Immature natural killer cell (primary cell): ENCODE results near the gene B3GNT3. TPM values are rescaled to one million over a fixed set of nuclear protein-coding genes. Genes with fewer than 3 reads are reported as not detected.

Source experiments
- DNase-seq, 3 donors: peaks; one replicate each; pipeline ENCODE4 v3.0.0; 2022; ENCODE audit warnings: mixed read lengths in 1 of 3
- H3K27ac Mint-ChIP-seq, 6 donors: one replicate each; pipeline ENCODE4 v1.8.0; 2020; ENCODE audit warnings: mixed read lengths in 6 of 6, mild to moderate bottlenecking in 5 of 6, inconsistent platforms in 4 of 6, moderate library complexity in 3 of 6
- H3K27me3 Mint-ChIP-seq, 3 donors: one replicate each; pipeline ENCODE4 v1.8.0; 2020 to 2021; ENCODE audit warnings: low read depth in 3 of 3, mild to moderate bottlenecking in 3 of 3, mixed read lengths in 3 of 3, moderate library complexity in 3 of 3, inconsistent platforms in 1 of 3
- H3K36me3 Mint-ChIP-seq, 3 donors: one replicate each; pipeline ENCODE4 v1.8.0; 2020; ENCODE audit warnings: mixed read lengths in 3 of 3, inconsistent platforms in 2 of 3, mild to moderate bottlenecking in 2 of 3
- H3K4me1 Mint-ChIP-seq, 2 donors: one replicate each; pipeline ENCODE4 v1.8.0; 2020; ENCODE audit warnings: inconsistent platforms in 2 of 2, mild to moderate bottlenecking in 2 of 2, mixed read lengths in 2 of 2, moderate library complexity in 1 of 2
- H3K4me3 Mint-ChIP-seq, 5 donors: one replicate each; pipeline ENCODE4 v1.8.0; 2020; ENCODE audit warnings: mild to moderate bottlenecking in 5 of 5, mixed read lengths in 5 of 5, inconsistent platforms in 3 of 5, moderate library complexity in 3 of 5
- H3K9me3 Mint-ChIP-seq, 6 donors: one replicate each; pipeline ENCODE4 v1.8.0; 2020; ENCODE audit warnings: mild to moderate bottlenecking in 6 of 6, mixed read lengths in 6 of 6, inconsistent platforms in 4 of 6, moderate library complexity in 3 of 6
- polyA plus RNA-seq, 3 donors: library from polyadenylated mRNA; unstranded; fragments of 300-500 nt; fragmentation: Illumina TruSeq; gene quantifications; one replicate each; pipeline ENCODE4 v1.2.3, GENCODE V29; 2021

Gene B3GNT3
- polyA plus RNA-seq, 3 donors from 2014 or later = not detected

DNA sequence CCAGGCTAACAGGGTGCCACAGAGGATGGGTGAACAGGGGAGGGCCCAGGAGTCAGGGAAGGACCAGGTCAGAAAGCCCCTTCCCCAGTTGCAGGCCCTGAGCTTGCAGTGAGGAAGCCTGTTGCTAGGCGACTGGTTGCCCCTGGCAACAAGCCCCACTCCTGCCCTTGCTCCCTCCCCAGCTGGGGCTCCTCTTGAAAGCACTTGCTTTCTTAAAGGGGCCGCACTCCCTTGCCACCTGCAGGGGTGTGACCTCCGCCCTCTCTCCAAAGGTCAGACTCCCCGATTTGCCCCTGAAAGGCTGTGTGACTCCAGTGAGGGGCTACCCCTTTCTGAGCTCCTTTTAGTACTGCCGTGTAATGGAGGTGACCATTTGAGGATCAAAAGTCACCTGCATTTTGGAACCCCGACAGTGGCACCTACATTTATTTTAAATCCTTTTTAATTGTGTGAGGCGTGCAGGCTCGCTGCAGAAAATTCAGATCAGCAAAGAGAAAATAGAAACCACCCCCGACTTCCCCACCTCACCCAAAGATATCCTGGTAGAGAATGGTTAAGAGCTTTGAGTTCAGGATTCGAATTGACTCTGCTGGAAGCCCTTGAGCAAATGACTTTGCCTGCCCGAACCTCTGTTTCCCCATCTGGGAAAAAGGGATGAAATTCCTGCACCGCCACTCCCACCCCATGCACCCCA, 38.8 kb upstream of the B3GNT3 start:
- Mint-ChIP-seq H3K4me1 (peaks cover 17 to 26% of the 10 kb centered on the region in 2 donors), H3K27ac (peak overlapping the region in 4 of 6 donors; percentile 18 to 72 (median 23)), H3K4me3 (no peak overlapping the region)

DNA sequence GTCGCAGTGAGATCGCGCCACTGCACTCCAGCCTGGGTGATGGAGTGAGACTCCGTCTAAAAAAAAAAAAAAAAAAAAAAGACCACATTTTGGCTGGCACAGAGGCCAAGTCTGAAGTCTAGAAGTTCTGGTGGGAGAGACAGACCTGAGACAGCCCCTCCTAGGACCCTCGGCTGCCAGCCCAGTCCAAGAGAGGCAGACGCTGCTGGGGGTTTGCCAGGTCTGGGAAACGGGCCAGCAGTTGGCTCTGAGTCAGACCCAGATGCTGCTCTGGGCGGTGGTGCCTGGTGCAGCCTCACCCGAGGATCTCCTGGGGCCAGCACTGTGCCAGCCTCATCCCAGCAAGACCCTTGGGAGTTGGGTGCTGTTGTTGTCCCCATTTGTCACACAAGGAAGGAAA, 37.8 kb upstream of the B3GNT3 start:
- Mint-ChIP-seq H3K36me3 (peaks cover 9 to 32% (median 15%) of the 10 kb centered on the region in 3 donors), H3K4me1 (peaks cover 7 to 16% of the 10 kb centered on the region in 2 donors), H3K27ac (peak overlapping the region in 2 of 6 donors; percentile 32 to 74), H3K9me3 (no peaks in the 10 kb centered on the region), H3K27me3 (peaks cover 0 to 1% (median 0%) of the 10 kb centered on the region in 3 donors), H3K4me3 (no peak overlapping the region)
- no peak for DNase-seq

More for the DNA sequence above, 38.8 kb upstream of the B3GNT3 start:
- Mint-ChIP-seq H3K36me3 (peaks cover 9 to 32% (median 12%) of the 10 kb centered on the region in 3 donors), H3K9me3 (no peaks in the 10 kb centered on the region), H3K27me3 (peaks cover 1 to 5% (median 4%) of the 10 kb centered on the region in 3 donors)
- DNase-seq = no peak

GRCh38 chr19:17758515-17758914, 36.4 kb upstream of the B3GNT3 start:
- Mint-ChIP-seq H3K9me3 (no peaks in the 10 kb centered on the region), H3K36me3 (peaks cover 9 to 32% (median 20%) of the 10 kb centered on the region in 3 donors), H3K4me1 (peaks cover 6 to 14% of the 10 kb centered on the region in 2 donors), H3K27ac (peak overlapping the region in 2 of 6 donors; percentile 8 to 15), H3K4me3 (no peak overlapping the region), H3K27me3 (peaks cover 0 to 1% (median 0%) of the 10 kb centered on the region in 3 donors)
- DNase-seq = no peak

- Mint-ChIP-seq H3K4me3 (no peak overlapping the region), H3K36me3 (peaks cover 9 to 37% (median 22%) of the 10 kb centered on the region in 3 donors), H3K9me3 (no peaks in the 10 kb centered on the region), H3K4me1 (peaks cover 6 to 12% of the 10 kb centered on the region in 2 donors), H3K27ac (peak overlapping the region in 1 of 6 donors; percentile 54), H3K27me3 (peaks cover 0 to 1% (median 0%) of the 10 kb centered on the region in 3 donors)
- DNase-seq = no peak
Measured at GRCh38 chr19:17761148-17761547, 33.8 kb upstream of the B3GNT3 start.

DNA sequence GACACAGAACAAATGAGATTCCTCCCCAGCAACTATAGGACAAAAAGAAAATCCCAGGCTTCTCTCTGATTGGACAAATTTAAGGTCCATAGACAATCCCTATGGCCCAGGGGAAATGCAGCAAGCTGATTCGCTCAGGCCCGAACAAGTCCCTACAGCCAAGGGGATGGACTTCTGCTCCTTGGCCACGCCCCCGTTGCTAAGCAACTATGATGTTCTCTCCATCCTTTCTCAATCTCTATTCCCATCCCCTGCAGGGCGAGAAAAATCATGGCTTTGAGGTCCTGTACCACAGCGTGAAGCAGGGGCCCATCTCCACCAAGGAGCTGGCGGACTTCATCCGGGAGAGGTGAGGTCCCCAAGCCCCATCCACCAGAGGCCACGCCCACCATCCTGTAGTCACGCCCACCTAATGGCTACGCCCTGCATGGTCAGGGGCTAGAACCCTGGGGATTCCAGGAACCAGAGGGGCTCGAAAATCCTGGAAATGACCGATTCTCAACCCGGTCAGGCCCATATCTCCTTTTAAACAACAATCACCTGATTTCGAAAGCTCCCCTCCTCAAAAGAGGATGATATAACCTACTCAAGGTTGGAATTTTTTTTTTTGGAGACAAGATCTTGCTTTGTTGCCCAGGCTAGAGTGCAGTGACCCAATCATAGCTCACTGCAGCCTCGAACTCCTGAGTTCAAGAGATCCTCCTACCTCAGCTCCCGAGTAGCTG, 32.3 kb upstream of the B3GNT3 start:
- no peak for DNase-seq
- Mint-ChIP-seq H3K4me3 (no peak overlapping the region), H3K9me3 (no peaks in the 10 kb centered on the region), H3K36me3 (peaks cover 3 to 39% (median 23%) of the 10 kb centered on the region in 3 donors), H3K27ac (no peak overlapping the region), H3K4me1 (peaks cover 6 to 15% of the 10 kb centered on the region in 2 donors), H3K27me3 (no peaks in the 10 kb centered on the region)

DNA sequence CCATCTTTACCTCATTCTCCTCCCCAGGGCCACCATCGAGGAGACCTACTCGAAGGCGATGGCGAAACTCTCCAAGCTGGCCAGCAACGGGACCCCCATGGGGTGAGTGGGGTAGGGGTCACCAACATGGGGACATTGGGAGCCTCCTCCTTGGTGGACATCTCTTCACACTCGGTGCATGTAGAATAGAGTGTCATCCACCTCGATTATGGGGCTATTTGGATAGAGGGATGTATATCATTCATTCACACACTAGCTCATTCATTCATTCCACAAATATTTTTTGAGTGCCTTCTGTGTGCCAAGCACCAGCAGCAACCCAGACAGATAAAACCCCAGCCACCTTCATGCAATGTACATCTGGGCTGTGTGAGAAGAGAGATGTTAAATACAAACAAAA, 30.6 kb upstream of the B3GNT3 start:
- H3K27me3 Mint-ChIP-seq = no peaks in the 10 kb centered on the region
- no peaks in the 10 kb centered on the region for H3K9me3 Mint-ChIP-seq
- no peak overlapping the region for H3K4me3 Mint-ChIP-seq
- H3K36me3 Mint-ChIP-seq = peaks cover 3 to 39% (median 23%) of the 10 kb centered on the region in 3 donors
- H3K27ac Mint-ChIP-seq = peak overlapping the region in 1 of 6 donors; percentile 68
- DNase-seq = no peak
- H3K4me1 Mint-ChIP-seq = peaks cover 6 to 10% of the 10 kb centered on the region in 2 donors

- Mint-ChIP-seq H3K36me3 (peaks cover 3 to 34% (median 23%) of the 10 kb centered on the region in 3 donors), H3K4me3 (peak overlapping the region in 1 of 5 donors; percentile 35)
Measured at GRCh38 chr19:17765069-17765618, 29.8 kb upstream of the B3GNT3 start.

DNA sequence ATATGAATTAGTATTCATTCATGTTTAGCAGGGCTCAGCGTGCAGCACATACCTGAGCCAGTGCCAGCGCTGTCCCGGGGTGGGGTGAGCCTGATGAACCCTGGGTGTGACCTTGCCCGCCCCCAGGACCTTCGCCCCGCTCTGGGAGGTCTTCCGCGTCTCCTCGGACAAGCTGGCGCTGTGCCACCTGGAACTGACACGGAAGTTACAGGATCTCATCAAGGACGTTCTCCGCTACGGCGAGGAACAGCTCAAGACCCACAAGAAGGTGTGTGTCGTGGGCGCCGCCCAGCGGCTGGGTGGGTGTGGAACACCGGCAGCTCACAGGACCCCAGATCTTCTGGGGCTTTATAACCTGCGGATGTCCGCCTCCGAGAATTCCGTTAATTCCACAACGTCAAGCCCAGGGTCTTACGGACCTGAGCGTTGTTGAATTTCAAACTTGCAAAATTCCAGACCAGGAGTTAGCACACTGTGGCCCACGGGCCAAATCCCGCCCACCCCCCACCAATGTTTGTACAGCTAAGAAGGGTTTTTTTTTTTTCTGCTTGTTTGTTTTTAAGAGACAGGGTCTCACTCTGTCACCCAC, 28.3 kb upstream of the B3GNT3 start:
- H3K4me1 Mint-ChIP-seq = peaks cover 6 to 10% of the 10 kb centered on the region in 2 donors
- no peaks in the 10 kb centered on the region for H3K9me3 Mint-ChIP-seq
- no peaks in the 10 kb centered on the region for H3K27me3 Mint-ChIP-seq
- no peak overlapping the region for H3K4me3 Mint-ChIP-seq
- H3K27ac Mint-ChIP-seq = peak overlapping the region in 1 of 6 donors; percentile 35
- DNase-seq = peak; percentile 32 to 46 (median 38)
- H3K36me3 Mint-ChIP-seq = peaks cover 3 to 26% (median 16%) of the 10 kb centered on the region in 3 donors

More at GRCh38 chr19:17765069-17765618, 29.8 kb upstream of the B3GNT3 start:
- peak overlapping the region in 3 of 6 donors; percentile 62 to 85 (median 68) for H3K27ac Mint-ChIP-seq
- peaks cover 6 to 10% of the 10 kb centered on the region in 2 donors for H3K4me1 Mint-ChIP-seq
- H3K9me3 Mint-ChIP-seq = no peaks in the 10 kb centered on the region
- no peak for DNase-seq
- H3K27me3 Mint-ChIP-seq = no peaks in the 10 kb centered on the region

GRCh38 chr19:17767559-17767958, 27.4 kb upstream of the B3GNT3 start:
- Mint-ChIP-seq H3K4me3 (no peak overlapping the region), H3K9me3 (no peaks in the 10 kb centered on the region), H3K4me1 (peaks cover 6 to 10% of the 10 kb centered on the region in 2 donors), H3K27me3 (no peaks in the 10 kb centered on the region), H3K36me3 (peaks cover 3 to 33% (median 19%) of the 10 kb centered on the region in 3 donors), H3K27ac (no peak overlapping the region)
- DNase-seq = no peak

GRCh38 chr19:17770613-17771012, 24.3 kb upstream of the B3GNT3 start:
- no peak for DNase-seq
- Mint-ChIP-seq H3K4me3 (no peak overlapping the region), H3K4me1 (peaks cover 0 to 6% of the 10 kb centered on the region in 2 donors), H3K27ac (no peak overlapping the region), H3K9me3 (no peaks in the 10 kb centered on the region), H3K27me3 (no peaks in the 10 kb centered on the region), H3K36me3 (peaks cover 12 to 26% (median 15%) of the 10 kb centered on the region in 3 donors)

GRCh38 chr19:17772172-17772571, 22.8 kb upstream of the B3GNT3 start:
- Mint-ChIP-seq H3K4me1 (peaks cover 0 to 2% of the 10 kb centered on the region in 2 donors), H3K36me3 (peaks cover 11 to 20% (median 12%) of the 10 kb centered on the region in 3 donors), H3K27ac (no peak overlapping the region), H3K9me3 (no peaks in the 10 kb centered on the region), H3K27me3 (no peaks in the 10 kb centered on the region), H3K4me3 (no peak overlapping the region)
- DNase-seq = no peak

- H3K36me3 Mint-ChIP-seq = peaks cover 9 to 12% (median 11%) of the 10 kb centered on the region in 3 donors
- H3K27ac Mint-ChIP-seq = peak overlapping the region in 1 of 6 donors; percentile 40
- no peaks in the 10 kb centered on the region for H3K9me3 Mint-ChIP-seq
- H3K4me1 Mint-ChIP-seq = peaks cover 6 to 14% of the 10 kb centered on the region in 2 donors
- H3K27me3 Mint-ChIP-seq = peaks cover 0 to 1% (median 0%) of the 10 kb centered on the region in 3 donors
- DNase-seq = peak in 2 of 3 donors; percentile 24 to 31
- H3K4me3 Mint-ChIP-seq = no peak overlapping the region
Measured at GRCh38 chr19:17775245-17775927, 19.6 kb upstream of the B3GNT3 start.
